Fibroblast of the aortic adventitia (primary cell): ENCODE measurements around the gene KCNJ4. TPM values are rescaled to one million over a fixed set of nuclear protein-coding genes. Genes with fewer than 3 reads are reported as not detected.

Experiments used
- DNase-seq: peaks from one replicate; pipeline ENCODE4 v3.0.0-alpha.2; 2010; ENCODE audit warnings: low read depth
- H3K4me3 ChIP-seq: 2 replicates; pipeline ENCODE4 v1.5.1; 2011; ENCODE audit warnings: low read depth, mild to moderate bottlenecking, control low read depth, low read length, moderate library complexity
- total RNA-seq: library from RNA; depleted of rRNA; stranded (reverse); fragments of >200 nt; gene quantifications from 2 replicates; pipeline ENCODE4 v1.2.3, GENCODE V29; 2012; ENCODE audit warnings: low replicate concordance
- TF ChIP-seq, protein P1 (sequence below): IDR thresholded peaks from 2 replicates; pipeline ENCODE4 v1.5.1; 2011; ENCODE audit warnings: mild to moderate bottlenecking, low read length, control low read depth, inconsistent platforms; ENCODE audit not compliant: insufficient read depth

Gene KCNJ4
- total RNA-seq, 1 donor = not detected

DNA sequence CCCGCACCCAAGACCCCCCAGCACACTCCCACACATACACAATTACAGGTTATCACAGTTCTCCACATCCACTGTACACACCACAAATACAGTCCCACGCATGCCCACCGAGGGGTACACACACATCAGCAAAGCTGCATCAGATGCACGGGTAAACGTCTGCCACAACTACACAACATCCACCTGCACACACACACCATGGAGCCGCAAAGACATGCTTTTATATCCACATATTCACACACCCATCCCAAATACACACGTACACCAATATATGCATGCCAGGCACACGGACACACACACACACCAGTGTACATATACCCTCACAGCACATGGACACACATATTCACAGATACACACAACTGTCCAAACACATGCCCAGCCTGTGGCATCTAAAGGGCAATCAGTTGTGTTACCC, 5.4 kb upstream of the KCNJ4 start:
- H3K4me3 ChIP-seq = no peak overlapping the region
- TF ChIP-seq, protein P1, sequence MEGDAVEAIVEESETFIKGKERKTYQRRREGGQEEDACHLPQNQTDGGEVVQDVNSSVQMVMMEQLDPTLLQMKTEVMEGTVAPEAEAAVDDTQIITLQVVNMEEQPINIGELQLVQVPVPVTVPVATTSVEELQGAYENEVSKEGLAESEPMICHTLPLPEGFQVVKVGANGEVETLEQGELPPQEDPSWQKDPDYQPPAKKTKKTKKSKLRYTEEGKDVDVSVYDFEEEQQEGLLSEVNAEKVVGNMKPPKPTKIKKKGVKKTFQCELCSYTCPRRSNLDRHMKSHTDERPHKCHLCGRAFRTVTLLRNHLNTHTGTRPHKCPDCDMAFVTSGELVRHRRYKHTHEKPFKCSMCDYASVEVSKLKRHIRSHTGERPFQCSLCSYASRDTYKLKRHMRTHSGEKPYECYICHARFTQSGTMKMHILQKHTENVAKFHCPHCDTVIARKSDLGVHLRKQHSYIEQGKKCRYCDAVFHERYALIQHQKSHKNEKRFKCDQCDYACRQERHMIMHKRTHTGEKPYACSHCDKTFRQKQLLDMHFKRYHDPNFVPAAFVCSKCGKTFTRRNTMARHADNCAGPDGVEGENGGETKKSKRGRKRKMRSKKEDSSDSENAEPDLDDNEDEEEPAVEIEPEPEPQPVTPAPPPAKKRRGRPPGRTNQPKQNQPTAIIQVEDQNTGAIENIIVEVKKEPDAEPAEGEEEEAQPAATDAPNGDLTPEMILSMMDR = no peak
- DNase-seq = no peak

DNA sequence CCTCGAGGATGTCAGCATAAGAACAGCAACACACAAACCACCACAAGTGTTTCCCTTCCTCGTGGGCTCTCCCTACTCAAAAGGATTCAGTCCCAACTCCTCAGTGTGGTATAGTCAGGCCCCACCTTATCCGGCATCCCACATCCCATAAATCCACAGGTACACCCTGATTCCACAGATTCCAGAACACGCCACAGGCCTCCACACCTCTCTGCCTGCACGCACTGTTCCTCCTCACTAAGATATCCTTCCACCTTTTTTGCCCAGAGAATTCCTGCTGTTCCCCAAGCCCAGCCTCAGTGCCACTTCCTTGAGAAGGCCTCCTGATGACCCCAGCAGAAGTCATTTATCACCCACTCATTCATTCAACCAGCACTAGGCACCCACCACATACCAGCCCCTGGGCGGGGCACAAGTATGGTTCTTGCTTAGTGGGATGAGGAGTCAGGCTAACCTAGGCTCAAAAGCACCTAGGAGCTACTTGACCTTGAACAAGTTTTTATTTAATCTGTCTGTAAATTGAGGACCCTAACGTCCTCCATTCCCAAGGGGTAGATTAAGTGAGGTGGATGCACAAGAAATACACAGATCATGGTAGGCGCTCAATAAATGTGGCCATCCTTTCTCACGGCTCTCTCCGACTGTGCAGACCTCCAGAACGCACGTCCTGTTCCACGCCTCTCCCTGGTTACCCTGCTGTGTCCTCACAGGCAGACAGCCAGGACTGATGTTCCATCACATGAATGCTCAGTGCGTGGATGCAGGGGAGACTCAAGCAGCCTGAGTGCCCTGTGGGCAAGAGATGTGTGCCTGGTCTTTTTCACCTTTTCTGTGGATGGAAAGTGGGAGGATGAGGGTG, 2.1 kb upstream of the KCNJ4 start:
- DNase-seq = no peak
- no peak overlapping the region for H3K4me3 ChIP-seq
- TF ChIP-seq, protein P1 = no peak

DNA sequence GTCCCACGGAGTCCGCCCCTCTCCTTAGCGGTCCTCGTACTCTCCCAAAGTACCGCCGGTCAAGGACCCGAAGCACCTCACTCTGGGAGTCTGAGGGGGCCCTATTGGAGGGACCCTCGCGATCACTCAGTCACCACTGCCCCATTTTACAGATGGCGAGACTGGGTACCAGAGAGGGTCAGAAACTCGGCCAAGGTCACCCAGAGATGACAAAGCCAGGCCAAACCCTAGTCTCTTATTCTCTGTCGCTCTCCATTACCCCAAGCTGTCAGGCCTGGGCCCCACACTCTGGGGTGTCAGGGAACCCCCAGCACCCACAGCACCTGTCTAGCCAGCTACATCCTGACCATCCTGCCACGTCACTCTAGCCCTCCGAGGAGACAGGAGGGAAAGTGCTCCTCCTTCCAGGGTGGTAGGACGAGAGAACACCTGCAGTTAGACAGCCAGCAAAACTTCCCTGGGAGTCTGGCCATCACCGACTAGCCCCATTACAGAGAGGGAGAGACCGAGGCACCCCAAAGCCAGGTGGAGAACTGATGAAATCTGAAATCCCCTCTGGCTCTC, 1.4 kb upstream of the KCNJ4 start:
- TF ChIP-seq, protein P1 = no peak
- no peak overlapping the region for H3K4me3 ChIP-seq
- no peak for DNase-seq

DNA sequence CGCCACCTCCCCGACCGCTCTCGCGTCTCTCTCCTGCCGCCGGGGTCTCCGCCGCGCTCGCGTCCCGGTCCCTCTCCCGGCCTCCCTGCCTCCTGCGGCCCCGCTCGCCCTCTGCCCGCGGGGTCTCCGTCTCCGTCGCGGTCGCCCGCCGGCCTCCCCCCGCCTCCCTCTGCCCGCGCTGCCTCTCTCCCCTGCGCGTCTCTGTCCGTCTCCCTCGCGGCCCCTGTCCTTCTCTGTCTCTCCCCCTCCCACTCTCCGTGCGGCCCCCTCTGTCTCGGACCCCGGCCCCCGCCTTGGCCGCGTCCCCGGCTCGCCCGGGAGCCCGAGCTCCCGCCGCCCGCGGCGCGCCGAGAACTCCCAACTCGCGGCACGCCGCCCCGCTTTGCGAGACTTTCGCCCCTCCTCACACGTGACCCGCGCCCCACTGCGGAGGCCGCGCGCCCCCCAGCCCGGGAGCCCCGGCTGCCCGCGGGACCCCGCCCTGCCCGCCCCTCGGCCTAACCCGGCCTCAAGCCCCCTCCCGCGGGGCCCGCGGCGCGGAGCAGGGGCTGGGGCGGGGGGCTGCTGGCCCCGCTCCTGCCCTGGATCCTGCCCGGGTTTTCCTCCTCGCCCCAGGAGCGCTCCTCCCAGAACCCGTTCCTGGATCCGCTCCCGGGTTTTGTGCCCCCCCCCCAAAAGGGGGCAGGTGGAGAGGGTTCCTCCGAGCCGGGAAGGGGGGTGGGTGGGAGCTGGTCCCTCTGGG, 702 bp upstream of the KCNJ4 start:
- peak overlapping the region; percentile 17 for H3K4me3 ChIP-seq
- TF ChIP-seq, protein P1 = no peak
- DNase-seq = no peak

DNA sequence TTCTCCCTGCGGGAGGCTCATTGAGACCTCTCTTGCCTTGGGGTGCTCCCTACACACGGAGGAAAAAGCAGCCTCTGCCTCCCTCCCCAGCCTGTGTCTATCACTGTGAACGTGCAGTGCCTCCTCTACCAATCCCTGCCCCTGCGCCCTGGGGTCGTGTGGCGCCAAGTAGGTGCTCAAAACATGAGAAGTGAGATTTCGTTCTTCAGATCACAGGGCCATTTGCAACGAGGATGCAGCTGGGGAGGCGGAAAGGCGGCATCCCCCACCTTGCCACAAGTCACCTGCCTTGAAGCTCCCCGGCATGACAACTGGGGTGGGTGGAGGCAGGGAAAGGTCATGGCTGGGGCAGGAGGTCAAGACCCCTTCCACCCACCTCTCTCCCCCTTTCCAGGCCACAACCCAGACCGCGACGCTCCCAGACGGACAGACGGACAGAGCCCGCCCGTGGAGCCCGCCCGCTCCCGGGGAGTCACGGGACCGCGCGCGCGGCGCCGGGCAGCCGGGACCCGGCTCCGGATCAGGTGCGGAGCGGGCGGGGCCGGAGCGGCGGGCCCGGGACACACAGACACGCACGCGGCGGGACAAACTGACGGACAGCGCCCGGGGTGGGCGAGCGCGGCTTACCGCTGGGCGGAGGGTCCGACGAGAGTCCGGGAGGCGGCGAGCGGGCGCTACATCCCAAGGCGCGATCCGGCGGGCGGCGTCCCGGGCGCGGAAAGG, 485 bp downstream of the KCNJ4 start:
- no peak overlapping the region for H3K4me3 ChIP-seq

DNA sequence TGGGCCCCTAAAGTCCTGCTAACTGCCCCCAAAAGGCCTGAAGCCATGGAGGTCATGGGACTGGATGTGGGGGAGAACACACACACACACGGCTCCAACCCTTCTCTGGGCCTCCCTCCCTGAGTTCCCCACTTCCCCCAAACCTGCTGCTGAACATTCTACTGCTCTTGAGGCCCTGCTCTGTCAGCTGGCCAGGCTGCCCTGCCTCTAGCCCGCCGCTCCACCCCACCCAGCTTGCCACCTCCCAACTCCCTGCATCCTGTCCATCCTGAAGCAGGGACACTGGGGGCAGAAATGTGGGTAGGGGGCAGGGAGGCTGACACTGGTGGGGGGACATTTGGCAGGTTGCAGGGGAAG, 1.0 kb downstream of the KCNJ4 start:
- H3K4me3 ChIP-seq = no peak overlapping the region
- TF ChIP-seq, protein P1 = no peak
- no peak for DNase-seq

More for the DNA sequence above, 485 bp downstream of the KCNJ4 start:
- TF ChIP-seq, protein P1 = no peak
- DNase-seq = no peak
